Omental fat pad (tissue), 4 donors: Measurements from ENCODE around the gene MUC2. TPM values are rescaled to one million over a fixed set of nuclear protein-coding genes. Genes with fewer than 3 reads are reported as not detected.

Experiments used
- ATAC-seq: fragments of 150-250 bp; one replicate; pipeline ENCODE4 v1.9.1; 2016; ENCODE audit warnings: mild to moderate bottlenecking, moderate library complexity; ENCODE audit not compliant: low FRiP score
- DNase-seq: peaks from one replicate; pipeline ENCODE4 v3.0.0-alpha.2; 2019; ENCODE audit warnings: low spot score
- CTCF ChIP-seq, 3 donors: fragments of 450-650 bp; IDR thresholded peaks; one replicate each; pipeline ENCODE4 v1.5.1; 2016 to 2017; ENCODE audit warnings: antibody characterized with exemption in 3 of 3, mild to moderate bottlenecking in 3 of 3, moderate library complexity in 2 of 3
- total RNA-seq, 4 donors: library from RNA; depleted of rRNA; stranded (reverse); fragments of >200 nt; gene quantifications; one replicate each; pipeline ENCODE4 v1.1.0, GENCODE V29; 2016

Gene MUC2
- total RNA-seq, 4 donors from 2014 or later: not detected

GRCh38 chr11:1052133-1053011 lies 22.3 kb upstream of the MUC2 start:
- DNase-seq: no peak

GRCh38 chr11:1053121-1053901 lies 21.4 kb upstream of the MUC2 start:
- ATAC-seq (no peak), DNase-seq (no peak)
- TF ChIP-seq CTCF (IDR thresholded peaks at IDR 0.05): no peak

More at GRCh38 chr11:1052133-1053011, 22.3 kb upstream of the MUC2 start:
- no peak for ATAC-seq
- no peak for TF ChIP-seq CTCF (IDR thresholded peaks at IDR 0.05)

GRCh38 chr11:1054143-1055108 lies 20.2 kb upstream of the MUC2 start:
- TF ChIP-seq CTCF (IDR thresholded peaks at IDR 0.05): no peak
- ATAC-seq: no peak
- DNase-seq: no peak

GRCh38 chr11:1055109-1055703 lies 19.5 kb upstream of the MUC2 start:
- DNase-seq (no peak), ATAC-seq (no peak)

GRCh38 chr11:1055990-1056771 lies 18.5 kb upstream of the MUC2 start:
- TF ChIP-seq CTCF (IDR thresholded peaks at IDR 0.05): no peak
- DNase-seq (no peak), ATAC-seq (no peak)

More at GRCh38 chr11:1055109-1055703, 19.5 kb upstream of the MUC2 start:
- TF ChIP-seq CTCF (IDR thresholded peaks at IDR 0.05): no peak
